Activated naive CD4-positive, alpha-beta T cell treated with anti-CD3 and anti-CD28 coated beads, Interleukin-2, amount 50 U/mL, for 24 hours (primary cell): Measurements from ENCODE around the gene IL5.

Experiments used
- H3K27ac Mint-ChIP-seq: one replicate; pipeline ENCODE4 v1.8.0; 2021; ENCODE audit warnings: mild to moderate bottlenecking, mixed read lengths
- H3K27me3 Mint-ChIP-seq: one replicate; pipeline ENCODE4 v1.8.0; 2021; ENCODE audit warnings: mixed read lengths
- H3K36me3 Mint-ChIP-seq: one replicate; pipeline ENCODE4 v1.8.0; 2021; ENCODE audit warnings: mixed read lengths
- H3K4me1 Mint-ChIP-seq: one replicate; pipeline ENCODE4 v1.8.0; 2021; ENCODE audit warnings: mixed read lengths
- H3K4me3 Mint-ChIP-seq: one replicate; pipeline ENCODE4 v1.8.0; 2021; ENCODE audit warnings: mild to moderate bottlenecking, mixed read lengths
- H3K9me3 Mint-ChIP-seq: one replicate; pipeline ENCODE4 v1.8.0; 2021; ENCODE audit warnings: mixed read lengths

IL5 gene

DNA sequence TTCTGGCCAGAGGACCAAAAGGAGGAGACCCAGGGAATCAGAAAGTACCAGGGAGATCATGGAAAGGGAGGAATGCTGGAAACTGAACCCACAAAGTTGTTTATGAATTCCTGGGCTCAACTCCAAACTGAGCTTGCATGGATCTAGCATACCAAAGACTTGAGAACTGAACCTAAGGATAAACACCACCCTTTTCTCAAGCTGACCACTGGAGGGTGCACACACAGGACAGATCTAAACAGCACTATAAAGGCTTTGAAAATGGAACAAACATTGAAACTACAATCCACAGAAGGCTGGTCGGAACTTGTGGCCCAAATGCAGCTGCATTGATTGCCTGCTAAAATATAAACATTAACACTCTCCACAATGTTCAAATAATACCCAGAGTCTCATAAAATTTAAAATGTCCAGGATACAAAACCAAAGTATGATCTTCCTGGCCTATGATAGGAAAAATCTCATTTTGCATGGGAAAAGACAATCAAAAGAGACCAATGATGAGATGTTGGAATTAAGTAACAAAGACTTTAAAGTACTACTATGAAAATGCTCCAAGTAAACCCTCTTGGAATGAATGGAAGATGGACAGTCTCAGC is 37.1 kb downstream of the IL5 start:
- H3K9me3 Mint-ChIP-seq = no peaks in the 10 kb centered on the region
- peaks cover 11% of the 10 kb centered on the region for H3K27me3 Mint-ChIP-seq
- H3K4me3 Mint-ChIP-seq = no peak overlapping the region
- H3K27ac Mint-ChIP-seq = no peak overlapping the region
- H3K36me3 Mint-ChIP-seq = peaks cover 2% of the 10 kb centered on the region
- H3K4me1 Mint-ChIP-seq = peaks cover 2% of the 10 kb centered on the region

DNA sequence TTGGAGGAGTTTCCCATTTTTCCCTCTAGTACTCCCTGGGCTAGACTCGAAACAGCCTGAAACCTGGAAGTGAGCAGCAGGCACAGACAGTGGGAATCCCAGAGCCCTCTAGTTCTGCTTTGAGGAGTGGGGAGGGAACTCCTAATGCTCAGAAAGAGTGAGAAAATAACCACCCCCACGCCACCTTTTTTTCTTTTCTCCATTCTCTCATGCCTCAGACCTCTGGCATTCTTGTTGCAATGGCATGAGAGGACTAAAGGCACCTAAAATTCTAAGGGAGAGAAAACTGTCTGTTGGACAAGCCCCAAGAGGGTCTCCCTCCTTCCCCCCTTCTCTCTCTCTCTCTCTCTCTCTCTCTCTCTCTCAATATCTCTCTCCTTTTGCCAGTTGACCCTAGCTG is 37.7 kb downstream of the IL5 start:
- peaks cover 8% of the 10 kb centered on the region for H3K4me1 Mint-ChIP-seq
- peaks cover 2% of the 10 kb centered on the region for H3K36me3 Mint-ChIP-seq
- H3K9me3 Mint-ChIP-seq = no peaks in the 10 kb centered on the region
- H3K27ac Mint-ChIP-seq = no peak overlapping the region
- H3K4me3 Mint-ChIP-seq = no peak overlapping the region
- peaks cover 11% of the 10 kb centered on the region for H3K27me3 Mint-ChIP-seq

DNA sequence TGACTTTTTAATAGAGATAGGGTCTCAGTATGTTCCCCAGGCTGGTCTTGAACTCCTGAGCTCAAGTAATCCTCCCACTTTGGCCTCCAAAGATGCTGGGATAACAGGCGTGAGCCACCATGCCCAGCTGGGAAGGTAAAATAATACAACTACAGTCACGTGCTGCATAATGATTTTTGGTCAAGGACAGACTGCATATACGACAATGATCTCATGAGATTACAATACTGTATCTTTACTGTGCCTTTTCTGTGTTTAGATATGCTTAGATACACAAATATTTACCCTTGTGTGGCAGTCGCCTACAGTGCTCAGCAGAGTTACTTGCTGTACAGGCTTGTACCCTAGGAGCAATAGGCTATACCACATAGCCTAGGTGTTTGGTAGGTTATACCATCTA is 38.6 kb downstream of the IL5 start:
- peaks cover 11% of the 10 kb centered on the region for H3K27me3 Mint-ChIP-seq
- H3K4me1 Mint-ChIP-seq = peaks cover 17% of the 10 kb centered on the region
- peaks cover 2% of the 10 kb centered on the region for H3K36me3 Mint-ChIP-seq
- H3K27ac Mint-ChIP-seq = no peak overlapping the region
- no peak overlapping the region for H3K4me3 Mint-ChIP-seq
- H3K9me3 Mint-ChIP-seq = no peaks in the 10 kb centered on the region

GRCh38 chr5:132503244-132503643 is 40.1 kb downstream of the IL5 start:
- Mint-ChIP-seq H3K27ac (peak overlapping the region; percentile 15), H3K36me3 (no peaks in the 10 kb centered on the region), H3K9me3 (no peaks in the 10 kb centered on the region), H3K27me3 (peaks cover 8% of the 10 kb centered on the region), H3K4me1 (peaks cover 30% of the 10 kb centered on the region), H3K4me3 (no peak overlapping the region)

- H3K4me3 Mint-ChIP-seq = no peak overlapping the region
- no peak overlapping the region for H3K27ac Mint-ChIP-seq
- H3K27me3 Mint-ChIP-seq = peaks cover 5% of the 10 kb centered on the region
- H3K36me3 Mint-ChIP-seq = no peaks in the 10 kb centered on the region
- H3K4me1 Mint-ChIP-seq = peaks cover 33% of the 10 kb centered on the region
- no peaks in the 10 kb centered on the region for H3K9me3 Mint-ChIP-seq
Measured at GRCh38 chr5:132501961-132502931, 41.1 kb downstream of the IL5 start.

DNA sequence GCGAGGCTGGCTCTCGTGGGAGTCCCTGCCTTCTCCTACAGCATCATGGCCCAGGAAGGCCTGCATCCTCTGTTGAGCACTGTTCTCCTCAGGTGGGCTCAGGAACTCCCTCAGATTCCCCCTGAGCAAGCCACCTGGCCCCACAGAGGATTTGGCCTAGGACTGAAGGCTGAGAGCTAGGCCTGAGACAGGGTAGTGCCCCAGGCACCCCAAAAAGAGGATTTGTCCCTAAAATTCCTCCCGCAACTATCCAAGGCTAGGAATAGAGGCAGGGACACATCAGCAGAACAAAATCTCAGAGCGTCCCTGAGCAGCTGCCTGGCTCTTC is 41.7 kb downstream of the IL5 start:
- H3K9me3 Mint-ChIP-seq = no peaks in the 10 kb centered on the region
- H3K4me1 Mint-ChIP-seq = peaks cover 35% of the 10 kb centered on the region
- H3K27ac Mint-ChIP-seq = no peak overlapping the region

GRCh38 chr5:132500931-132501628 is 42.2 kb downstream of the IL5 start:
- Mint-ChIP-seq H3K9me3 (no peaks in the 10 kb centered on the region), H3K27ac (no peak overlapping the region), H3K36me3 (no peaks in the 10 kb centered on the region), H3K27me3 (peaks cover under 1% of the 10 kb centered on the region), H3K4me3 (no peak overlapping the region), H3K4me1 (peaks cover 35% of the 10 kb centered on the region)

More for the DNA sequence above, 41.7 kb downstream of the IL5 start:
- Mint-ChIP-seq H3K27me3 (peaks cover 3% of the 10 kb centered on the region), H3K36me3 (no peaks in the 10 kb centered on the region), H3K4me3 (no peak overlapping the region)

- H3K27ac Mint-ChIP-seq = no peak overlapping the region
- no peaks in the 10 kb centered on the region for H3K9me3 Mint-ChIP-seq
- peaks cover 38% of the 10 kb centered on the region for H3K4me1 Mint-ChIP-seq
- no peak overlapping the region for H3K4me3 Mint-ChIP-seq
- no peaks in the 10 kb centered on the region for H3K36me3 Mint-ChIP-seq
- no peaks in the 10 kb centered on the region for H3K27me3 Mint-ChIP-seq
Measured at GRCh38 chr5:132500244-132500930, 42.9 kb downstream of the IL5 start.

GRCh38 chr5:132499440-132500243 is 43.7 kb downstream of the IL5 start:
- Mint-ChIP-seq H3K36me3 (no peaks in the 10 kb centered on the region), H3K4me1 (peaks cover 44% of the 10 kb centered on the region), H3K4me3 (no peak overlapping the region), H3K27me3 (no peaks in the 10 kb centered on the region), H3K9me3 (no peaks in the 10 kb centered on the region), H3K27ac (peak overlapping the region; percentile 69)

- Mint-ChIP-seq H3K27ac (peak overlapping the region; percentile 73), H3K9me3 (no peaks in the 10 kb centered on the region), H3K4me1 (peaks cover 53% of the 10 kb centered on the region), H3K27me3 (no peaks in the 10 kb centered on the region), H3K4me3 (no peak overlapping the region), H3K36me3 (no peaks in the 10 kb centered on the region)
Measured at GRCh38 chr5:132498686-132499271, 44.5 kb downstream of the IL5 start.

GRCh38 chr5:132498152-132498551 is 45.2 kb downstream of the IL5 start:
- Mint-ChIP-seq H3K27me3 (no peaks in the 10 kb centered on the region), H3K9me3 (no peaks in the 10 kb centered on the region), H3K4me1 (peaks cover 59% of the 10 kb centered on the region), H3K27ac (peak overlapping the region; percentile 94), H3K4me3 (peak overlapping the region; percentile 85), H3K36me3 (no peaks in the 10 kb centered on the region)

- Mint-ChIP-seq H3K9me3 (no peaks in the 10 kb centered on the region), H3K27ac (peak overlapping the region; percentile 94), H3K27me3 (no peaks in the 10 kb centered on the region), H3K4me3 (peak overlapping the region; percentile 85), H3K36me3 (no peaks in the 10 kb centered on the region), H3K4me1 (peaks cover 64% of the 10 kb centered on the region)
Measured at GRCh38 chr5:132497488-132497997, 45.8 kb downstream of the IL5 start.

- Mint-ChIP-seq H3K27me3 (no peaks in the 10 kb centered on the region), H3K36me3 (no peaks in the 10 kb centered on the region), H3K4me1 (peaks cover 70% of the 10 kb centered on the region), H3K9me3 (no peaks in the 10 kb centered on the region), H3K4me3 (peak overlapping the region; percentile 85), H3K27ac (peak overlapping the region; percentile 95)
Measured at GRCh38 chr5:132496631-132497487, 46.5 kb downstream of the IL5 start.
